Breast epithelium (tissue), 4 donors: ENCODE results near the gene THSD4. TPM values are rescaled to one million over a fixed set of nuclear protein-coding genes. Genes with fewer than 3 reads are reported as not detected.

Source experiments
- DNase-seq, 2 donors: peaks; one replicate each; pipeline ENCODE4 v3.0.0-alpha.2; 2019; ENCODE audit warnings: low spot score in 2 of 2
- H3K27ac ChIP-seq, 2 donors: fragments of 200-600 bp; sonication (generic) in 1 of 2; one replicate each; pipeline ENCODE4 v1.5.1; 2016 to 2019; ENCODE audit warnings: mild to moderate bottlenecking in 1 of 2
- H3K27me3 ChIP-seq, 2 donors: fragments of 200-600 bp; sonication (generic) in 1 of 2; one replicate each; pipeline versions ENCODE4 v1.5.1 to v1.6.0; 2017 to 2019; ENCODE audit warnings: control low read depth in 1 of 2, mild to moderate bottlenecking in 1 of 2
- H3K36me3 ChIP-seq: fragments of 200-600 bp; one replicate; pipeline ENCODE4 v1.5.1; 2019
- H3K4me1 ChIP-seq, 2 donors: fragments of 200-600 bp; sonication (generic); one replicate each; pipeline ENCODE4 v1.5.1; 2016 to 2019; ENCODE audit warnings: control low read depth in 1 of 2
- H3K4me3 ChIP-seq, 3 donors: fragments of 200-600 bp; sonication (generic); 1 replicate in 2 of 3; 2 replicates in 1 of 3; pipeline ENCODE4 v1.5.1; 2016 to 2019; ENCODE audit warnings: mild to moderate bottlenecking in 3 of 3, moderate library complexity in 2 of 3
- H3K9me3 ChIP-seq, 2 donors: fragments of 200-600 bp; sonication (generic) in 1 of 2; one replicate each; pipeline ENCODE4 v1.5.1; 2016 to 2019; ENCODE audit warnings: control low read depth in 1 of 2
- POLR2A ChIP-seq: fragments of 450-650 bp; IDR thresholded peaks from one replicate; pipeline ENCODE4 v1.6.1; 2016; ENCODE audit warnings: antibody characterized with exemption, mild to moderate bottlenecking, moderate library complexity
- POLR2AphosphoS5 ChIP-seq, 3 donors: sonication (generic); formaldehyde crosslinking; IDR thresholded peaks; one replicate each; pipeline ENCODE4 v1.6.1; 2017; ENCODE audit warnings: antibody characterized with exemption in 3 of 3
- intact Hi-C: fragments of 100-400 bp; cut with DNase I; formaldehyde crosslinking; loops from one replicate; pipeline ENCODE4 v1.15.1; 2023; ENCODE audit warnings: low total_unique reads
- total RNA-seq, 3 donors: library from RNA; depleted of rRNA; stranded (reverse); fragments of >200 nt; gene quantifications; one replicate each; pipeline ENCODE4 v1.1.0, GENCODE V29; 2016
- TF ChIP-seq, protein P1 (sequence below), 3 donors: fragments of 450-650 bp; IDR thresholded peaks; one replicate each; pipeline ENCODE4 v1.5.1; 2016 to 2017; ENCODE audit warnings: antibody characterized with exemption in 3 of 3, mild to moderate bottlenecking in 3 of 3, moderate library complexity in 3 of 3

THSD4 gene
- total RNA-seq, 3 donors from 2014 or later: 0.64 to 58.7 (median 41.3) TPM

DNA sequence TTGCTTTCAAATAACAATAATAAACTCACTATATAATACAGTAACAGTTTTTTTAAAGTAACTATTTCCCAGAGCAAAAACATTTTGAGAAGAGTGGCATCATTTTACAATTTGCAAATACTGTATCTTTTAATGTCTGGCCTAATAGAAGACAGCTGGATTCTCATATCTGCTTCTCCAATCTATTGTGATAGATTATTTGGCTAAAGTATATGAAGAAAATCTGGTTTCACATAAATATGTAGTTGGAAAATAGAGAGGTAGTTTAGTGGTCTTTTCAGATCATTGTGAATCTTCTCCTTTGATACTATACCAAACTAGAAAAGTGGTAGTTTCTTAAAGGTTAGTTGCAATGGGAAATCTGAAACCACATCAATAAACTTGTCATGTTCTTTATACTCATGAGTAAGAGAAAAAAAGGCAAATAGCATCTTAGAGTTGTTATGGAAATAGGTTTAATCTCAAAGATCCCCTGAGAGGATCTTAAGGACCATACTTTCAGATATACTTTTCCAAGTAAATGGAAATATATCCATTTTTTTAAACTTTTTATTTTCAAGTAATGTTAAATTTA lies 570.2 kb downstream of the THSD4 start:
- Histone ChIP-seq H3K4me3 (no peak overlapping the region), H3K36me3 (no peaks in the 10 kb centered on the region), H3K27me3 (no peaks in the 10 kb centered on the region), H3K4me1 (no peaks in the 10 kb centered on the region), H3K9me3 (no peaks in the 10 kb centered on the region), H3K27ac (no peak overlapping the region)
- TF ChIP-seq, protein P1, sequence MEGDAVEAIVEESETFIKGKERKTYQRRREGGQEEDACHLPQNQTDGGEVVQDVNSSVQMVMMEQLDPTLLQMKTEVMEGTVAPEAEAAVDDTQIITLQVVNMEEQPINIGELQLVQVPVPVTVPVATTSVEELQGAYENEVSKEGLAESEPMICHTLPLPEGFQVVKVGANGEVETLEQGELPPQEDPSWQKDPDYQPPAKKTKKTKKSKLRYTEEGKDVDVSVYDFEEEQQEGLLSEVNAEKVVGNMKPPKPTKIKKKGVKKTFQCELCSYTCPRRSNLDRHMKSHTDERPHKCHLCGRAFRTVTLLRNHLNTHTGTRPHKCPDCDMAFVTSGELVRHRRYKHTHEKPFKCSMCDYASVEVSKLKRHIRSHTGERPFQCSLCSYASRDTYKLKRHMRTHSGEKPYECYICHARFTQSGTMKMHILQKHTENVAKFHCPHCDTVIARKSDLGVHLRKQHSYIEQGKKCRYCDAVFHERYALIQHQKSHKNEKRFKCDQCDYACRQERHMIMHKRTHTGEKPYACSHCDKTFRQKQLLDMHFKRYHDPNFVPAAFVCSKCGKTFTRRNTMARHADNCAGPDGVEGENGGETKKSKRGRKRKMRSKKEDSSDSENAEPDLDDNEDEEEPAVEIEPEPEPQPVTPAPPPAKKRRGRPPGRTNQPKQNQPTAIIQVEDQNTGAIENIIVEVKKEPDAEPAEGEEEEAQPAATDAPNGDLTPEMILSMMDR (IDR thresholded peaks at IDR 0.05): no peak
- no peak for TF ChIP-seq POLR2A
- no peak for TF ChIP-seq POLR2AphosphoS5 (IDR thresholded peaks at IDR 0.05)
- intact Hi-C loops: no loop called here
- DNase-seq: no peak

DNA sequence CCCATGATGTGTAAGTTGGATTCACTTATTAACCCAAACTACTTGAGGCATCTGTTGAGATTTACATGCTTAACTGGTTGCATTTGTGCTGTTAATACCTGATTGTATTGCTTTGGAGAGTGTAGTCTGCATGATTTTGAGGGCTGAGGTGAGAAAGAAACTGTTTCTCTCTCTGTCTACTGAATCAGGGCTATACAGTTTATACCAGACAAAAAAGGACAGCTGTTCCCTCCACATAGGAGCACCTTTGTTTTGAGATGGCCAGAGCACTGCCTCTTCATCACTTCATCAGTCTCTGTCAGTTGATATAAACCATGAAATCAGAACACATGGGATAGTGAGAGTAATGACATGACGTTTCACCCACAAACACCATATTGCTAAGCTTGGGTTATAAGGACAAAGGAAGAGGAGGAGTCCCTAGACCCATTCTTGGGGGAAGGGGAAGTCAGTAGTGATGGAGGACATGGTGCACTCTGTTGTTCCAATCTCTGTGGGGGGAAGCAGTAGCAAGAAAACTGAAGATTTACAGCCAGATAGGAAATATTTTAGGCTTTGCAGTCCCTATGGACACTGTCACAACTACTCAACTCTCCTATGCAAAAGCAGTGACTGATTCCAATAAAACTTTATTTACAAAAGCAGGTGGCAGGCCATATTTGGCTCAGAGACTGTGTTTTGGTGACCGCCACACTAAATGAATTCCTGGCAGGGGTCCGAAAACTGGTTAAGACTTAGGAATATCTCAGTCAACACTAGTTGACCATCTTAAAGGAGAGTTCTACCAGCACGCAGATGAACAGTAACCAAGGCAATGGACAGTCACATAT lies 571.2 kb downstream of the THSD4 start:
- Histone ChIP-seq H3K36me3 (no peaks in the 10 kb centered on the region), H3K27me3 (no peaks in the 10 kb centered on the region), H3K4me3 (no peak overlapping the region), H3K27ac (no peak overlapping the region), H3K4me1 (peaks cover 0 to 6% of the 10 kb centered on the region in 2 donors), H3K9me3 (no peaks in the 10 kb centered on the region)
- DNase-seq: no peak
- intact Hi-C loops: no loop called here
- TF ChIP-seq POLR2AphosphoS5 (IDR thresholded peaks at IDR 0.05) (no peak), POLR2A (no peak)
- TF ChIP-seq, protein P1 (IDR thresholded peaks at IDR 0.05): no peak

DNA sequence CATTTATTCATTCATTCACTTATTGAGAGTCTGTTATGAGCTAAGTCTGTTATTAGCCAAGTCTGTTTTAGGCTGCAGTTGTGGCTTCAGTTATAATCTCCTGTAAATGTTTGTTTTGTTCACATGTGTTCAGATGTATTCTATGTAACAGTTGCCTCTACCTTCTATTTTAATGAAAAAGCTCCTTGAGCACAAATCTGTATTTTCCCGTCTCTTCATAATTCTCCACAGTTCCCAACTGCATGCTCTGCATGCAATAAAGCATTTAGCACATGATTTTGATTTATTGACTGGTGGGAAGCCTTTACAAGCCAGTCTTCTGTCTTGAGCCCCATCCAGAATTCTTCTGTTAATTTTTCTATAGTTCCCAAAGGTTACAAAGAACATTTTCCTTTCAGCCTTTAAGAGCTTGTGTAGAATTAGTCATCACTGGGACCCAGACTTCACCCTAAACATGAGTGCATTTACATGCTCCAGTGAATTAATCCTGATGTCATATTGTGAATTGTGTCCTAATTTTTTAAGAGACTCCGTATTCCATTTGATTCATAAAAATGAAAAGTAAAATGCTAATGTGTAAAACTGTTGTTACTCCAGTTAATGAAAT lies 572.7 kb downstream of the THSD4 start:
- Histone ChIP-seq H3K27me3 (no peaks in the 10 kb centered on the region), H3K36me3 (no peaks in the 10 kb centered on the region), H3K4me3 (no peak overlapping the region), H3K27ac (no peak overlapping the region), H3K9me3 (no peaks in the 10 kb centered on the region), H3K4me1 (peaks cover 7 to 15% of the 10 kb centered on the region in 2 donors)
- DNase-seq: no peak
- intact Hi-C loops: no loop called here
- TF ChIP-seq POLR2A: no peak
- TF ChIP-seq, protein P1 (IDR thresholded peaks at IDR 0.05): no peak
- TF ChIP-seq POLR2AphosphoS5 (IDR thresholded peaks at IDR 0.05): no peak

DNA sequence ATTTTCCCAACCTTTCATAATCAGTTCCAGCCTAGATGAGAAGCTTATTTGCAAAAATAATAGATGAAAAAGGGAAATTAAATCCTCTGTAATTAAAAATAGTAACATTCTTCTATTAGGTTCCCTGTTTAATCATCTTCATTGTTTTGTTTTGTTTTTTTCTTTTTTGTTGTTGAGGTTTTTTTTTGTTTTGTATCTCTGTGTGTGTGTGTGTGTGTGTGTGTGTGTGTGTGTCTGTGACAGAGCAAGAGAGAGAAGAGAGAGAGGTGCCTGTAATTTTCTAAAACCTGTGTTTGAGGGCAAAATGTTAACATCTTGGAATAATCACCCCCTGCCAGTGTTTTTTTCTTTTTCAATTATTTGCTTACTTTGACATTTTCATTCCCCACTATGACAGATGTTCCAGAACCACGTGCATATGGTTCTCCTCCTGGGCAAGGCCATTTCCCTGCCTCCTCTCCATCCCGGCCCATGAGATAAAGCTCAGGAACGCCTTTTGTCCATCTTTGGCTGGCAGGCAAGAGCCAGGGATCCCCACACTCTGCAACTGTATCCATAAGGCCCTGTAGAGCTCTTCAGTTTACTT lies 573.3 kb downstream of the THSD4 start:
- H3K4me3 ChIP-seq: no peak overlapping the region
- no peaks in the 10 kb centered on the region for H3K36me3 ChIP-seq
- peaks cover 7 to 15% of the 10 kb centered on the region in 2 donors for H3K4me1 ChIP-seq
- TF ChIP-seq, protein P1 (IDR thresholded peaks at IDR 0.05): no peak
- TF ChIP-seq POLR2AphosphoS5 (IDR thresholded peaks at IDR 0.05) (no peak), POLR2A (no peak)
- no peaks in the 10 kb centered on the region for H3K27me3 ChIP-seq
- DNase-seq: no peak
- intact Hi-C loops: no loop called here
- H3K9me3 ChIP-seq: no peaks in the 10 kb centered on the region
- no peak overlapping the region for H3K27ac ChIP-seq
